ENCODE data around the gene OR5AU1.

Gene OR5AU1

GRCh38 chr14:21155963-21156362, at the start of gene OR5AU1:
Gene OR5AU1, minus strand, starts transcription at chr14:21156063. Its CDS starts 191 bp downstream, at chr14:21155872.
- no peak for TF ChIP-seq CTCF (IDR thresholded peaks at IDR 0.05; ENCODE audit: control insufficient read depth, extremely low read depth, insufficient read depth)
- no peak within 1 kb of the TSS for H3K4me3 ChIP-seq (ENCODE audit: low read depth, low read length)
- no peak for DNase-seq (ENCODE audit: low read depth)

- H3K4me3 ChIP-seq (ENCODE audit: low read depth, low read length), result no peak overlapping the region
- no peak for TF ChIP-seq CTCF (IDR thresholded peaks at IDR 0.05; ENCODE audit: control insufficient read depth, extremely low read depth, insufficient read depth)
- no peak for DNase-seq (ENCODE audit: low read depth)
Observed at GRCh38 chr14:21205026-21205677, 49.3 kb upstream of the OR5AU1 start.

- H3K4me3 ChIP-seq (ENCODE audit: low read depth, low read length), result no peak overlapping the region
- DNase-seq (ENCODE audit: low read depth), result no peak
Observed at GRCh38 chr14:21204167-21205025, 48.5 kb upstream of the OR5AU1 start.

GRCh38 chr14:21203470-21204166, 47.8 kb upstream of the OR5AU1 start:
- no peak for TF ChIP-seq CTCF (IDR thresholded peaks at IDR 0.05; ENCODE audit: control insufficient read depth, extremely low read depth, insufficient read depth)
- no peak overlapping the region for H3K4me3 ChIP-seq (ENCODE audit: low read depth, low read length)
- DNase-seq (ENCODE audit: low read depth), result no peak

More at GRCh38 chr14:21204167-21205025, 48.5 kb upstream of the OR5AU1 start:
- TF ChIP-seq CTCF (IDR thresholded peaks at IDR 0.05; ENCODE audit: control insufficient read depth, extremely low read depth, insufficient read depth), result no peak

GRCh38 chr14:21202463-21203358, 46.8 kb upstream of the OR5AU1 start:
- H3K4me3 ChIP-seq (ENCODE audit: low read depth, low read length), result no peak overlapping the region
- no peak for TF ChIP-seq CTCF (IDR thresholded peaks at IDR 0.05; ENCODE audit: control insufficient read depth, extremely low read depth, insufficient read depth)
- no peak for DNase-seq (ENCODE audit: low read depth)

Data from LNCaP clone FGC (cell line).